Ovary (tissue), 9 donors: ENCODE data around the gene RASAL2. TPM values are rescaled to one million over a fixed set of nuclear protein-coding genes. Genes with fewer than 3 reads are reported as not detected.

ENCODE experiments used
- DNase-seq, 5 donors: peaks; one replicate each; pipeline ENCODE4 v3.0.0-alpha.2; 2019 to 2020
- H3K27ac ChIP-seq, 2 donors: fragments of 200-600 bp; one replicate each; pipeline versions ENCODE4 v1.5.1 to v1.8.0; 2019 to 2022
- H3K27me3 ChIP-seq: fragments of 200-600 bp; one replicate; pipeline ENCODE4 v1.8.0; 2022
- H3K36me3 ChIP-seq: fragments of 200-600 bp; sonication (generic); one replicate; pipeline ENCODE4 v1.5.1; 2019
- H3K4me1 ChIP-seq: one replicate; pipeline ENCODE4 v1.8.1; 2013; ENCODE audit warnings: mild to moderate bottlenecking, moderate library complexity; ENCODE audit not compliant: insufficient read depth
- H3K4me3 ChIP-seq: fragments of 200-600 bp; sonication (generic); one replicate; pipeline ENCODE4 v1.5.1; 2017
- H3K9me3 ChIP-seq, 2 donors: fragments of 200-600 bp in 1 of 2; sonication (generic) in 1 of 2; one replicate each; pipeline versions ENCODE4 v1.5.1 to v1.8.1; 2013 to 2019; ENCODE audit warnings: mild to moderate bottlenecking in 1 of 2, moderate library complexity in 1 of 2
- CTCF ChIP-seq, 3 donors: fragments of 450-650 bp in 2 of 3; fragments of 200-600 bp in 1 of 3; IDR thresholded peaks; one replicate each; pipeline versions ENCODE4 v1.5.1 to v1.8.0; 2016 to 2022; ENCODE audit warnings: antibody characterized with exemption in 3 of 3, mild to moderate bottlenecking in 1 of 3
- EP300 ChIP-seq: sonication (generic); formaldehyde crosslinking; IDR thresholded peaks from one replicate; pipeline ENCODE4 v1.6.1; 2017; ENCODE audit warnings: antibody characterized with exemption
- POLR2A ChIP-seq: fragments of 450-650 bp; IDR thresholded peaks from one replicate; pipeline ENCODE4 v1.6.1; 2017; ENCODE audit warnings: antibody characterized with exemption, mild to moderate bottlenecking, moderate library complexity
- WGBS, 3 donors: extraction: QIAGEN DNeasy Blood & Tissue Kit in 1 of 3; methylation state at CpG; one replicate each; pipeline versions ENCODE4 v1.1.5 to v1.1.7; 2013 to 2017; 5-methylcytosine and 5-hydroxymethylcytosine counted together
- intact Hi-C, 4 donors: fragments of 100-400 bp; cut with DNase I; formaldehyde crosslinking; loops; one replicate each; pipeline versions ENCODE4 v1.11.0 to v1.15.1; 2022 to 2023
- polyA plus RNA-seq, 2 donors: library from polyadenylated mRNA; stranded (reverse); fragments of 200-250 nt in 1 of 2; fragments of 350-450 nt in 1 of 2; fragmentation: Illumina TruSeq in 1 of 2; extraction: RNeasy Lipid Tissue Mini Kit (QIAGEN cat#74804) in 1 of 2; gene quantifications; one replicate each; pipeline ENCODE4 v1.2.3, GENCODE V29; 2013 to 2014
- total RNA-seq, 7 donors: library from RNA; depleted of rRNA in 2 of 7; stranded (reverse); fragments of >200 nt in 2 of 7; fragmentation: NEBNext Ultra II Directional in 3 of 7; extraction: Animal tissue kit (Norgen Biotek cat#: 25700) in 3 of 7; gene quantifications; one replicate each; pipeline versions ENCODE4 v1.1.0 to v1.2.4, GENCODE V29; 2016 to 2023
- donor health status: DM: no; HTN: no; CAD: no; lungs with moderate emphysema.
- donor health status: DM: no; HTN: no; CAD: no.
- donor health status: Bipolar disorder and iron deficiency.
- donor health status: DM: yes; HTN: yes; CAD: no.
- donor health status: DM: no; HTN: no; CAD: no.
- donor health status: DM: yes; HTN: yes; CAD: no.

Gene RASAL2
- total and polyA plus RNA-seq, 9 donors: 4.2 to 20.5 (median 11.5) TPM

GRCh38 chr1:178230881-178231409, 137.0 kb downstream of the RASAL2 start:
- no peak for TF ChIP-seq POLR2A
- TF ChIP-seq EP300: no peak
- no peak for TF ChIP-seq CTCF (IDR thresholded peaks at IDR 0.05)
- Histone ChIP-seq H3K36me3 (no peaks in the 10 kb centered on the region), H3K27ac (no peak overlapping the region), H3K4me3 (no peak overlapping the region), H3K9me3 (no peaks in the 10 kb centered on the region), H3K4me1 (peaks cover 1% of the 10 kb centered on the region), H3K27me3 (no peaks in the 10 kb centered on the region)
- intact Hi-C loops: no loop called here
- DNase-seq: no peak
- whole genome bisulfite sequencing, 3 donors: 96 to 99% (median 98%) methylated on average over 5 of the region's 5 CpGs

- Histone ChIP-seq H3K4me1 (peaks cover 1% of the 10 kb centered on the region), H3K27ac (no peak overlapping the region), H3K9me3 (no peaks in the 10 kb centered on the region), H3K36me3 (no peaks in the 10 kb centered on the region), H3K4me3 (no peak overlapping the region), H3K27me3 (no peaks in the 10 kb centered on the region)
- TF ChIP-seq CTCF (IDR thresholded peaks at IDR 0.05) (no peak), POLR2A (no peak), EP300 (no peak)
- no peak for DNase-seq
- intact Hi-C loops: no loop called here
Observed at GRCh38 chr1:178232108-178232507, 138.2 kb downstream of the RASAL2 start.

GRCh38 chr1:178232949-178233348, 139.0 kb downstream of the RASAL2 start:
- Histone ChIP-seq H3K4me3 (no peak overlapping the region), H3K9me3 (no peaks in the 10 kb centered on the region), H3K4me1 (peaks cover 1% of the 10 kb centered on the region), H3K27ac (no peak overlapping the region), H3K27me3 (no peaks in the 10 kb centered on the region), H3K36me3 (no peaks in the 10 kb centered on the region)
- intact Hi-C loops: no loop called here
- no peak for DNase-seq
- 96 to 99% (median 97%) methylated on average over 3 of the region's 3 CpGs for WGBS, 3 donors
- TF ChIP-seq POLR2A (no peak), EP300 (no peak), CTCF (IDR thresholded peaks at IDR 0.05) (no peak)

GRCh38 chr1:178237121-178237520, 143.2 kb downstream of the RASAL2 start:
- Histone ChIP-seq H3K27me3 (no peaks in the 10 kb centered on the region), H3K4me3 (no peak overlapping the region), H3K4me1 (no peaks in the 10 kb centered on the region), H3K27ac (no peak overlapping the region), H3K36me3 (no peaks in the 10 kb centered on the region), H3K9me3 (no peaks in the 10 kb centered on the region)
- intact Hi-C loops: no loop called here
- DNase-seq: no peak
- TF ChIP-seq POLR2A: no peak
- TF ChIP-seq EP300: no peak
- no peak for TF ChIP-seq CTCF (IDR thresholded peaks at IDR 0.05)
- WGBS, 3 donors: 97 to 98% (median 98%) methylated on average over 2 of the region's 2 CpGs
